Measurements from ENCODE around the gene BRCA2.

BRCA2 gene

DNA sequence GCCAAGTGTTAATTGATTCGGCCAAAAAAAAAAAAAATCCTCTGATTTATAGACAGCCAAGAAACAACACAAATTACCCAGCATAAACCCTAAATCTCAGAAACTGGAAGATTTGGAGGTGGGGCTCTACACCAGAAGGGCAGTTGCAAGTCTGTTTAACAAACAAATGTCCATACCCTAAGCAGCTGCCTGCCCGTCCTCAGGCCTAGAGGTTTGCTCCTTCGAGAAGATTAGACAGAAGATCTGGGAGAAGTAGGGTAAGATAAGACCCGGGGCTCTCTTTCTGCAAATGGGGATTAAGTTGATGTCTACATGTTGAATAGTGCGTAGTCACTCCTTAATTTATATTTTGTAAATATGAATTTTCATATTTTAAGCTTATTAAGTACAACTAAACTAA lies 116.1 kb downstream of the BRCA2 start:
- DNase-seq: no peak

DNA sequence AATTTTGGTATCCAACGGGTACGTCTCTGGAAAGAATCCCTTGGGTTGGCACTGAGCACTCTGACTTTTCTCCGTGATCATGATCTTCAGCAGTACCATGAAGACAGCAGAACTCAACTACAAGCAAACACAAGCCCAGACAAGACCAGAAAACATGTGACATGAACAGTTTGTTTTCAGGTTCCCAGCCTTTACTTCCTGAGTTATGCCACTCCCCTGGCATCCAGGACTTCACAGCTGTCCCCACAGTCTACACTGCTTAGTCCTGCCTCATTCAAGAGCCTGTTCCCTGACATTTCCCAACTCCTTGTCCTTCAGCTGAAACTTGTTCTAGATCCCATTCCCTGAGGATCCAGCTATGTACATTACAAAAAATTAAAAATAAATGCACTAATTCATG lies 117.5 kb downstream of the BRCA2 start:
- DNase-seq: no peak

DNA sequence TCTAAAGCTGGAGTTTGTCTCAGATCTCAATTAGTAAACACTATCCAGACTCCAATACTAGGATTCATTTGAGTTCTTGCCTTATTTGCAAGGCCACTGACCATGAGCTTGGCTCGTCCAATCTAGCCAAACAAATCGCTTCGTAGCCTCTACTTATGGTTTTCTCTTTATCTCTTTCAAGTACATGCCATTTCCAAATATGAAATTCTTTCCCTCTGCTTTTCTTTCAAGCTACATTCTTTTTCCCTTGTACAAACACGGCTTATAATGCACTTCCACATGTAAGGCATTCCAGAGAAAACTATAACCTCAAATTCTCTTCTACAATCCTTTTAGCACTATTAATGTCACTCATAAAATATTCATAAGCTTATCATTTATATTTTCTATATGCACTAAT lies 123.6 kb downstream of the BRCA2 start:
- no peak for DNase-seq

DNA sequence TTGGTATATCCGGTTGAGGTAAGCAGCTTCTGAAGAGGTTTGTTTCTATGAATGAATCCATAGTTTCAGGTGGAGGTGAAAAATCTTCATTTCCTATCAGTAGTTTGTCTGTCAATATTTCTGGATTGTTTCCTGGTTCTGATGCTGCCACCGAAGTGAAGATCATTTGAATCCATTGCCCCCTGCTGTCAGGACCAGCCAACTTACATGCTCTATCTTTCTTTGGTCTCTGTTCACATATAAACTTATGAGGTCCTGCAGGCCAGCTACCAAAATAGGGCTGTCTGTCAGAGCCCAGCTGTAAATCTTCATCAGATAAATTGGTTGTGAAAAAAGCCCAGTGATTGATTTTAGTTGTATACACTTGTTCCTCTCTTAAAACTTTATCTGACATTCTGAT lies 127.8 kb downstream of the BRCA2 start:
- DNase-seq: peak in 1 of 2 experiments; percentile 21

DNA sequence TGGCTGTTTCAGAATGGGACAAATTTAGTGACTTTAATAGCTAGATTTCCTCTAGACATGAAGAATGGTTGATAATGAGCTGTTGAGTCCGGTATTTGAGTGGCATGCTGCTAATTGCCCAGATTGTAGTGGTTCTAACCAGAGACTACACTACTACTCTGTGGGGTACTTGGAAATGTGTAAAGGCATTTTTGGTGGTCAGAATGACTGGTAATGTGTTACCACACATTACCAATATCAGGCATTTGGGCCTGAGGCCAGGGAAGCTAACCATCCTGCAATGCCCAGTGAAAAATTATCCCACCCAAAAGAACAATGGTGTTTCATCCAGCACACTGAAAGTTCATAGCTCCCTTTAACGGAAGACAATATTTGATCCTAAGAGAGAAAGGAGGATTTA lies 130.2 kb downstream of the BRCA2 start:
- no peak for DNase-seq

DNA sequence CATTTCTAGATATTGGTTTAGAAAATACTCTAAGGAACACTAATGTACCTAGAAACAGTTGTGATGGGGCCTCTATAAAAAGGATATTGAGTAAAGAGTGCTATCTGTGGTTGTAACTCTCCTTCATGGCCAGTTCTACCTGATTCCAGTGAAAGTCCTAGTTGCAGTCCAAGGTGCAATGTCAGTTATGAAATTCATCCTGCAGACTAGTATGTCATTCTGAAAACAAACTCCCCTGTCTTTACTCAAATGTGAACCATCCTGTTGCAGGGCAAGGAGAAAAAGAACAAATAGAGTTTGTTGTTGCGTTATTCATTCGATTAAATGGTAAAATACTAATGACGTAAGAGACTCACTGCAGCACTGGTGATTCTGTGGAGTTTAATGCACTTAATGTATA lies 130.9 kb downstream of the BRCA2 start:
- DNase-seq: no peak

DNA sequence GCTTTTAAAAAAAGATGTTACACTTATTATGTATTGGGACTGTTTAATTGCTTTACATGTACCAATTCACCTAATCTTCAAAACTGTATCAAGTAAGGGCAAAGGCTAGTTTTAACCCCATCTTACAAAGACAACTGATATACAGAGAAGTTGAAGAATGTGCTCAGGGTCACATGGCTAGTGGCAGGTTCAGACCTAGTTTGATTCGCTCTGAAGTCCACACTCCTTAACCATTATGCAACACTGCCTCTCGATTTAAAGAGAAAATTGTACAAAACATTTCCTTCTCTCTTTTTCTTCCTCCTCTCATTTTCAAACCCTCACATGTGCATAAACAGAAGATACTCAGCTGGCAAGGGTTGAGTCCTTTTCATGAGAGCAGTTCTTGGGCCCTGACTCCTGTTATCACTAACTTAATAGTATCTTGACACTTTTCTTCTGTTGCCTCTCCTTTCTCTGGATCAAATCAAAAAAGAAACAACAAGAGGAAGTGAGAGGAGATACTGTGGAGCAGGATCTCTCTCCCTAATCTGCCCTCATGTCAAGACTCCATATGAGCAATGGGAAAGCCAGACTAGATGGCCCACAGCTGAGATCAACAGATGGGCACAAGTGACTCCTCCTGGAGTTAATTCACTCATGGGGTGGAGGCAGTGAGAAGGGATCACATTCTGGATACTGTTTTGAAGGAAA lies 131.6 kb downstream of the BRCA2 start:
- DNase-seq: no peak

DNA sequence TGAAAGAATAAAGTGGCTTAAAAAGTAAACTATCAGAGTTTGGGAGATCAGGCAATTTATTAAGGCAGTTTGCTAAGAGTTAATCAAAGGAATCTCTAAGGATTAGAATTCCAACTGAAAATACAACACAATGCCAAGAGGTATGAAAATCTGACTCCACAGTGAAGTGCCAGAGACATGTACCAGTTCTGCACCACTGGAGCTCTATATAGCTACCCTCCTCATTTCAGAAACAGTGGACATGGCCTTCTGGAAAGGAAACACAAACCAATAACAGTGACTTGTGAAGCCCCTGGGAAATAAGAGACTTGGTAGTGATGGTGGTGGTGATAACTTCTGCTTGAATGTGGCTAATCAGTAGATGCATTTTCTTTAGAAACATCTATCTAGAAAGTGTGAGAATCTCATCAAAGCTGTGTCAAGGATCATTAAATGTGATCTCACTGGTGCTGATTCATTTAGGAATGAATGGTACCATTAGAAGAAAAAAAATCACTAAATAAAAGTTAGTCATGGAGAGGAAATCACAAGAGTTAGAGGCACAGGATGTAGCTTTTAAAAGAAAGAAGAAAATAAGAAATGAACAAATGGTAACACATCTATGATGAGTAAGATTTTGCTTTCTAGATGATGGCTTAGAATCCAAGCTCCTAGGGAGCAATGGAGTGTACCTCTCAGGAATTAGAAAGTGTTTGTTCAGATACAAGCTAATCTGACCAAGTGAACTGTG lies 132.8 kb downstream of the BRCA2 start:
- no peak for DNase-seq

DNA sequence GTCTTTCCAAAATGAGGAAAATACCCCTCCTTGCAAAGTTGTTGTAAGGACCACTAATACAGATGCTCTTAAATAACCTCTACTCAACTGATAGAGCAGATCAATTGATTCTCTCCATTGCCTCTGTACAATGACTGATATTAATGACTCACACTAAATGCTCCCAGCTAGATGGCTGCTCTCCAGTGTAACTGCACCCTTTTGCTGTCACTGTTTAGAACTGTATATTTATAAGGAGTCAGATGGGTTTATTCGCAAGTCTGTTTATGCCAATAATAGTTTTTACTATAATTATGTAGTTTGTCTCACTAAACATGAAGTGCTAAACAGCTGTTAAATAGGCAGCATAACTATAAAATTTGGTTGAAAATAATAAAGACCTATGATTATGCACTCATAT lies 133.7 kb downstream of the BRCA2 start:
- DNase-seq: no peak

Measured in SW 1271 (cell line).